H1 (cell line): Measurements from ENCODE around the gene GDI2.

ENCODE experiments used
- GTF2F1 ChIP-seq: IDR thresholded peaks from 2 replicates; pipeline ENCODE4 v1.6.1; 2012; ENCODE audit warnings: low read depth, low read length, improper control_type of control experiment, borderline replicate concordance
- KDM1A ChIP-seq: fragments of 200-600, 300-600 bp; sonication (generic); IDR thresholded peaks from 2 replicates; pipeline ENCODE4 v1.7.1; 2016; ENCODE audit warnings: mild to moderate bottlenecking, low read length, borderline replicate concordance
- POLR2A ChIP-seq, 2 experiments: IDR thresholded peaks; 1 replicate in 1 of 2; 2 replicates in 1 of 2; pipeline ENCODE4 v1.6.1; 2011; ENCODE audit warnings: low read depth in 2 of 2, low read length in 2 of 2, mild to moderate bottlenecking in 2 of 2; ENCODE audit errors: control extremely low read depth in 1 of 2
- TAF1 ChIP-seq: IDR thresholded peaks from 2 replicates; pipeline ENCODE4 v1.6.1; 2011; ENCODE audit warnings: mild to moderate bottlenecking, low read depth, low read length
- ZNF274 ChIP-seq: IDR thresholded peaks from 2 replicates; pipeline ENCODE4 v1.7.0; 2012; ENCODE audit warnings: low read length, borderline replicate concordance; ENCODE audit errors: extremely low read depth
- TF ChIP-seq, protein P1 (sequence below), 3 experiments: IDR thresholded peaks; 1 replicate in 2 of 3; 2 replicates in 1 of 3; pipeline versions ENCODE4 v1.5.1 to v1.6.1; 2011; ENCODE audit warnings: low read length in 3 of 3, mild to moderate bottlenecking in 3 of 3, inconsistent platforms in 2 of 3, low read depth in 1 of 3, moderate library complexity in 1 of 3; ENCODE audit not compliant: insufficient read depth in 1 of 3; ENCODE audit errors: control extremely low read depth in 1 of 3

DNA sequence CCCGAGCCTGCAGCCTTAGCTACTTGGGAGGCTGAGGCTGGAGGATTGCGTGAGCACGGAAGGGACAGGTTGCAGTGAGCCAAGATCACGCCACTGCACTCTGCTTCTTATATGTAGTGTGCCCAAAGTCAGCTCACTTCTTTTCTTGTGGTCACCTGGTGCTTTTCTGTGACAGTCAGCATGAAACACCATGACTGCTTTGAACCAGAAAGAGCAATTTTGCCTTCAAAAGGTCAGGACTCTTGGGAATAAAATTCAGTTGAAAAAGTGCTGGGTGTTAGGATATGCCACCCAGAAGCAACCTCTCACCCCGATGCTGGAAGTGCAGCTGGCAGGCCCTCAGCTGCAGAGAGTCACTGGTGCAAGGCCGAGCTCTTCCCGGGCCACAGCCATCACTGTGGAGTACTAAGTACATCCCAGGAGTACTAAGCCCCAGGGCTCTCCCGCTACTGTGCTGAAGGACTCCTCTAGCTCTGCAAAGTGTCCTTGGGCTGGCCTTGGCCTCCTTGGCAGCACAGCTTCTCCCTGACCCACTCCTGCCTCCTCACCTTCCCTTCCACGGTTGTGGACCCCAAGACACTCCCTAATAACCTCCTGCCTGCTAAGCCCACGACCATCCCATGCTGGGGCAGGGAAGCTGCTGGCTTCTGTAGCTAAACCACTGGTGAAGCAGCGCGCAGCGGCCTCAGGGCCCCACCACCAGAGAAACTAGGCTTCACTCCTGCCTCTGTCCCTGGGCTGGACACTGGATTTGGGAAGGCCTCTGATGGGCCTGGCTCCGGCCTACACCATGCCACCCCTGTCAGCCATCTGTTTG lies 17.6 kb upstream of the GDI2 start:
- TF ChIP-seq TAF1 (no peak), ZNF274 (no peak), POLR2A (IDR thresholded peaks at IDR 0.05; ENCODE audit: control extremely low read depth in 1 of 2, low read depth in 2 of 2, low read length in 2 of 2) (no peak), KDM1A (no peak), GTF2F1 (no peak)
- TF ChIP-seq, protein P1, sequence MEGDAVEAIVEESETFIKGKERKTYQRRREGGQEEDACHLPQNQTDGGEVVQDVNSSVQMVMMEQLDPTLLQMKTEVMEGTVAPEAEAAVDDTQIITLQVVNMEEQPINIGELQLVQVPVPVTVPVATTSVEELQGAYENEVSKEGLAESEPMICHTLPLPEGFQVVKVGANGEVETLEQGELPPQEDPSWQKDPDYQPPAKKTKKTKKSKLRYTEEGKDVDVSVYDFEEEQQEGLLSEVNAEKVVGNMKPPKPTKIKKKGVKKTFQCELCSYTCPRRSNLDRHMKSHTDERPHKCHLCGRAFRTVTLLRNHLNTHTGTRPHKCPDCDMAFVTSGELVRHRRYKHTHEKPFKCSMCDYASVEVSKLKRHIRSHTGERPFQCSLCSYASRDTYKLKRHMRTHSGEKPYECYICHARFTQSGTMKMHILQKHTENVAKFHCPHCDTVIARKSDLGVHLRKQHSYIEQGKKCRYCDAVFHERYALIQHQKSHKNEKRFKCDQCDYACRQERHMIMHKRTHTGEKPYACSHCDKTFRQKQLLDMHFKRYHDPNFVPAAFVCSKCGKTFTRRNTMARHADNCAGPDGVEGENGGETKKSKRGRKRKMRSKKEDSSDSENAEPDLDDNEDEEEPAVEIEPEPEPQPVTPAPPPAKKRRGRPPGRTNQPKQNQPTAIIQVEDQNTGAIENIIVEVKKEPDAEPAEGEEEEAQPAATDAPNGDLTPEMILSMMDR (IDR thresholded peaks at IDR 0.05; ENCODE audit: control extremely low read depth in 1 of 3, insufficient read depth in 1 of 3, low read depth in 1 of 3, low read length in 3 of 3), result no peak
